Effector CD4-positive, alpha-beta T cell (primary cell): ENCODE measurements around the gene PWWP2B.

ENCODE experiments used
- DNase-seq: peaks from one replicate; pipeline ENCODE4 v3.0.0-alpha.2; 2020
- total RNA-seq: gene quantifications from one replicate; lab custom pipeline; 2026; lab: John Stamatoyannopoulos, UW

Gene PWWP2B
- total RNA-seq, result 13.7 reads per million, percentile 38 among the genes with 10 or more reads in this experiment

DNA sequence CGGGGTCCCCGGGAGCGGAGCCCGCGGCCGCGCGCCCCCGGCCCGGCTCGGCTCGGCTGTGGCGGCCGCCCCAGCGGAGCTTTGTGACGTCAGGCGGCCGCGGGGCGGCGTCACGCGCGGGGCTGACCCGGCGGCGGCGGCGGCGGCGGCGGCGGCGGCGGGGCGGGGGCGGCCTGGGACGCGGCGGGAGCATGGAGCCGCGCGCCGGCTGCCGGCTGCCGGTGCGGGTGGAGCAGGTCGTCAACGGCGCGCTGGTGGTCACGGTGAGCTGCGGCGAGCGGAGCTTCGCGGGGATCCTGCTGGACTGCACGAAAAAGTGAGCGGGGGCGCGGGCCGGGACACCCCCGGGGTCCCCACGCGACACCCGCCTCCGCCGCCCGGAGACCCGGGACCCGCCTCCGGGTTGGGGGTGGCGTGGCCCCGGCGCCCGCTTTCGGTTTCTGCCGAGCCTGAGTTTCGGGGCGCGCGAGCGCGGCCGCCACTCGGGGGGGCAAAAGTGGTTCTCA is at the start of gene PWWP2B:
Gene PWWP2B, plus strand, starts transcription at position 165 of the 506 bp plus-strand sequence. Its CDS starts 27 bp downstream, at position 192.
- peak; percentile 52 for DNase-seq

DNA sequence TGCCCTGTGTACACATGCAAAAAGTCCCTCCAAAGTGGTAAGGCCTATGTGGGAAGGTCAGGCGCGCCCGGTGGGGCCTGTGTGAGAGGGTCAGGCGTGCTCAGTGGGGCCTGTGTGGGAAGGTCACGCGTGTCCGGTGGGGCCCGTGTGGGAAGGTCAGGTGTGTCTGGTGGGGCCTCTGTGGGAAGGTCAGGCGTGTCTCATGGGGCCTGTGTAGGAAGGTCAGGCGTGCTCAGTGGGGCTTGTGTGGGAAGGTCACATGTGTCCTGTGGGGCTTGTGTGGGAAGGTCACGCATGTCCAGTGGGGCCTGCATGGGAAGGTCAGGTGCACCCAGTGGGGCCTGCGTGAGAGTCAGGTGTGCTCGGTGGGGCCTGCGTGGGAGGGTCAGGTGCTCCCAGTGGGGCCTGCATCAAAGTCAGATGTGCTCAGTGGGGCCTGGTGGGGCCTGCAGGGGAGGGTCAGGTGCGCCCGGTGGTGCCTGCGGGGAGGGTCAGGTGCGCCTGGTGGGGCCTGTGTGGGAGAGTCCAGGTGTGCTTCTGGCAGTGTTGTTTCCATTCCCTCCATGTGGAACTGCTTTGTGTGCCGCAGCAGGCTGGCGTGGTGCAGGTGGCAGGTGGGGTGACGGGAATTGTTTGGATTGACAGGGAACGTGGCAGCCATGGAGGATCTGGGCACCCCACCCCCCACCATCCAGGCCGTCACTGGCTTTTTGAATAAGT is 49.6 kb upstream of the PWWP2B start:
- no peak for DNase-seq

DNA sequence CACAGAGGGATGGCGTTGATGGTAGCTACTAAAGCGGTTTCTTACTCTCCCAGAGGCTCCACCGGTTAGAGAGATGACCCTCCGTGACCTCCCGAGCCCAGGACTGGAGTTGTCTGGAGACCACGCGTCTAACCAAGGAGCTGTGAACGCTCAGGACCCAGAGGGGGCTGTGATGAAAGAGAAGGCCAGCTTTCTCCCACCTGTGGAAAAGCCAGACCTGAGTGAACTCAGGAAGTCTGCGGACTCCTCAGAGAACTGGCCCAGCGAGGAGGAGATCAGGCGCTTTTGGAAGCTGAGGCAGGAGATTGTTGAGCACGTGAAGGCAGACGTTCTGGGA is 49.1 kb upstream of the PWWP2B start:
- DNase-seq, result no peak

DNA sequence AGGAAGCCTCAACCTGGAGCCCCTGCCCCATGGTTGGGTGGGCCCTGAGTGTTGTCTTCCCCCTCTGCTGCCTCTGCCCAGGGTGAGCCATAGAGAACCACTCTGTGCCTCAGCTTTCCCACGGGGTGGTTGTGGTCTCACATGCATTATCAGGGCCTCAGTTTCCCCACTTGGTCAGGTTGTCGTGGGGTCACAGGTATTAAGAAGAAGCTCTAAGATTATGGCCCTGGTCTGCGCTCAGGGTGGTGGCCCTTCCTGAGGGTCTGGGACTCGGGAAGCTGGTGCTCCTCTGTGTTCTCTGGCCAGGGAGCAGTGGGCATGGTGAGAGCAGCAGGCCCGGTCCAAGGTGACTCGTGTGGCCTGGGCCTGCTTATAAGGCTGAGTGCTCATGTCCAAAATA is 47.2 kb upstream of the PWWP2B start:
- DNase-seq, result no peak

DNA sequence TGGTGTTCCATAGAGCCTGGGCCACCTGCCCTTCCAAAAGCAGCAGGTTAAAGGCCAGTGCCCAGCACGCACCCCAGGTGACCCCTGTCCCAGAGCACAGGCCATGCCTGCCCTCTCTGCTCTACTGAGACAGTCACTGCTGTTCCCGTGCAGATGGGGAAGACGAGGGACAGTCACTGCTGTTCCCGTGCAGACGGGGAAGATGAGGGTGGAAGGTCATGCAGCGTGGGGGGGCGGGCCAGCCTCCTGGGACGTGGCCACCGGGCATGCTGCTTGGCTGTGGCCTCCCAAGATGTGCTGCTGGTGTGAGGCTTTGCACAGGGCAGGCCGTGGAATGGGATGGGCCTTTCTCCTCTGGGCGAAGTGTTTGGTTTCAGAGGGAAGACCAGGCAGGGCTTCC is 46.6 kb upstream of the PWWP2B start:
- no peak for DNase-seq

DNA sequence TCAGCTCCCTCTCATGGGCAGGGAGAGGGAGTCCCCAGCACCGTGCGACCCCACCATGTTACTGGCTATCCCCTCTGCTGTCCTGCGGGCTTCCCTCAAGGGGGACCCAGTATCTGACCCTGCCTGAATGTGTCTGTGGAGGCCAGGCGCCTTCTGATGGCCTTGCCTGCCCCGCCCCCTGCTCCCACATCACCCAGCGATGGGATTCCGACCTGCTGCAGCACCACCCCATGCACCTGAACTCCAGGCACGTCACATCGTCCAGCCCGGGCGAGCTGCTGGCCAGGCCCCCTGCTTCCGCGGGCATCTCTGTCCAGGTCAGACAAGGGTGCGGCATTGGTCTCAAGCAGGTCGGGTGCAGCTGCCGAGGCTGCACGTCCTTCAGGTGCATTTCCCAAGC is 46.1 kb upstream of the PWWP2B start:
- DNase-seq, result no peak

DNA sequence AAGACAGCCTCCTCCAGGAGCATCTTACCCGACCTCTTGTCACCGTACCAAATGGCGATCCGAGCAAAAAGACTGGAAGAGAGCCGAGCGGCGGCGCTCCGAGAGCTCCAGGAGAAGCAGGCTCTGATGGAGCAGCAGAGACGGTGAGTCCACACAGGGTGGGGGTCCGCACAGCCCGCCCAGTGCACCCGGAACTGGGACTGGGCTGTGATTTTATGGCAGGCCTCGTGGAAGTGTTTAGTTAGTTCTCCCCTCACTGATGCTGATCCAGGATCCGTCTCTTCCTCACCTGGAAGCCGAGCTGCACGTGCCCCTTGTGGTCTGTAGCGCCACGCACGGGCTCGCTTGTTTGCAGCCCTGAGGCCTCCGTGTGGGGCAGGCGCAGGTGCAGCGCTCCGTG is 45.4 kb upstream of the PWWP2B start:
- DNase-seq, result no peak

DNA sequence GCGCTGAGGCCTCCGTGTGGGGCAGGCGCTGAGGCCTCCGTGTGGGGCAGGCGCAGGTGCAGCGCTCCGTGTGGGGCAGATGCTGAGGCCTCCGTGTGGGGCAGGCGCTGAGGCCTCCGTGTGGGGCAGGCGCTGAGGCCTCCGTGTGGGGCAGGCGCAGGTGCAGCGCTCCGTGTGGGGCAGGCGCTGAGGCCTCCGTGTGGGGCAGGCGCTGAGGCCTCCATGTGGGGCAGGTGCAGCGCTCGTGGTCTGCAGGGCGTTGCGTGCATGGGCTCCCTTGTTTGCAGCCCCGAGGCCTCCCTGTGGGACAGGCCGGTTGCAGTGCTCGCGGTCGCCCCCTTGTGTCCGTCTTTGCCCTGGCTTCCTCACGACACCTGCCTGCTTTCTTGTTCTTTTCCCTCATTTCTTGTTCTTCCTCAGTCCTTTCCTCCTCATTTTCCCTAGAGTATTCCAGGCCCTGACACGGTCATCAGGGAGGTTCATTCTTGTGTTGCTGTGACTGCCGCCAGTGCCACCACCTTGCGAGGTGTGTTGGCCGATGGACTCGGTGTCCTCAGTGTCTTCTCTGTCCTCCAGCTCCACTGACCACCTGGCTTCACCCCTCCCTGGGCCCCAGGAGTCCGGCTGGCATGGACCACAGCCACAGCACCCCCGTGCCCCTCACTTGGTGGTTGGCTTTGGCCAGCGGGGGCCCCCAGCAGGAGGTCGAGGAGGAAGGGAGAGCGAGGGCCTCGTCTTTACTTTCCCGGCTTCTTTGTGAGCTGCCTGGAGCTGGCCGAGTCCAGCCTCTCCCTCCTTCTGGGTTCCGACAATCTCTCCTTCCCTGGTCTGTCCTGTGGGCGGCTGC is 44.3 kb upstream of the PWWP2B start:
- peak; percentile 67 for DNase-seq

DNA sequence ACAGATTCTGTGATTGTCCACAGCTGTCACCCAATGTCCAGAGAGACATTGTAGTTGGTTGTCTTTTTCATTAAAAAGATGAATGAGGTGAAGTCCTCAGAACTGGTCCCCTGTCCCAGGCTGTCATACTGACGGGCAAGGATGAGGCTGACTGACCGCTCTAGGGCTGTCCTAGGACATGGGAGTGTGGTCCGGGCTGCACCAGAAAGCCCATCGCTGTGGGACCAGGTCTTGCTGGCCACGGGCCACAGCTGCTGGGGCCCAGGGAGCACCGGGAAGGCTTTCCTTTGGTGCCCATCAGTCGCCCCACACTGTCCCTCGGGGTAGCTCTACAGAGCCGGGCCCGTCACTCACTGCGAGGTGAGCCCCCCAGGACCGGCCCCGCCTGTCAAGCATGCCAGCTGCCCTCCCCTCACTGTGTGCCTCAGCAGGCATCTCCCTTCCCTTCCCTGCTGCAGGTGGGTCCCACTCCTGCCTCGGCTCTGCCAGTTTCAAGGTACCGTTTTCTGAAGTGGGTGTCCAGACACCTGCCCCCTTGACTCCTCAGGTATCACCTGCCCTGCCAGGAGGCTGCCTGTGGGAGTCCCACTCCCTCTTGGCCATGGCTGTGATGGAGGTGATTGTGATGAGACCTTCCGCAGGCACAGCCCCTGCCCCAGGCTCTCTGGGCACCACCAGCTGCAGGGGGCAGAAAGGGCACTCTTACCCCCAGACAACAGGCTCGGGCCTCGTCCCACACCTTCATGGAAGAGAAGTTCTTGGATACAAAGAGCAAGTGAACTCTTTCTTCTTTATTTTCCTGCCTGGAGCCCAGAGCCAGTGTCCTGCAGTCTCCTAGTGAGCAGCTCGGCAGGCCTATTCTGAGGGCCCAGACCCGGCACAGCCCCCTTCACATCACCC is 43.3 kb upstream of the PWWP2B start:
- DNase-seq, result no peak

DNA sequence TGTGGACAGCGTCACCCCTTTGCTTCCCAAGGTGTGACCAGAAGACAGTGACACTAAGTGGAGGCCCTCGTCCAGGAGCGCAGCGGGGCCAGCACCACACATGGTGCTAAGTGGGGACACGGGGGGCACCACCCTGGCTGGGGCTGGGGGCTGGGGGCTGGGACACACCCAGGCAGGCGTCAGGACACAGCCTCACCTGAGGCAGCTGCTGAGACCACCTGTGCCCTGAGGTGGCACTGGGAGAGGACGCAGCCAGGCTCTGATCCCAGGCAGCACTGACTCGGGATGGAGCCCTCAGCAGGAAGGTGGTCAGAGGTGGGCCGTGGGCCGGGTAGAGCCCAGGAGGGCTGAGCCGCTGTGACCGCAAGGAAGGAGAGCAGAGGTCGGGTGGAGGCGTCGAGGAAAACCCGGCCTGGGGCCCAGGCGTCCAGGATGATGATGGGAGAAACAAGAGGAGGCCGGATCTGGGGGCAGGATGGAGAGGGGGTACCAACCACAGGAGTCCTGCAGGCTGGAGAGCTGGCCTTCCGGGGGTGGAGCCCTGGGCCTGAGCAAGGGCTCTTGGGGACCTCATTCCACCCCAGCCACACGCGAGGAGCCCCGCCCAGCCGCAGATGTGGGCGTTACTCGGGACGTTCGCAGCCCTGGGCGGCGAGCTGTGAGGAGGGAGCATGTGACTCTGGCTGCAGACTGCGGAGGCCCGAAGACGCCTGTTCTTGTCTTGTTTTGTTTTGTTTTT is 42.5 kb upstream of the PWWP2B start:
- no peak for DNase-seq

DNA sequence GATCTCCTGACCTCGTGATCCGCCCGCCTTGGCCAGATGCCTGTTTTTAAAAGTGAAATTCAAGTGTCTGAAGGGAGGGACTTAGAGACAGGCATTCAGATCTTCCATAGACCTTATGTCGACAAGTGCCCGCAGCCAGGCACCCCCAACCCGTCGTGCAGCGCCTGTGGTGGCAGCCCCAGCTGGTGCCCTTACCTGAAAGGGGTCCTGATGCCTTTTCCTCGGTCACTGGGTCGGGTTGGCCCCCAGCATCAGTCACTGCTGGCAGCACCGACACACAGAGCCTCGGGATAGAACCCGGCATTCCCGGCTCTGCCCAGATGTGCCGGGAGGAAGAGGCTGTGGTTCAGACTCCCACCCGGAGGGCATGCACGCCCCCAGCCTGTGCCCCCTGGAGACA is 41.7 kb upstream of the PWWP2B start:
- no peak for DNase-seq

DNA sequence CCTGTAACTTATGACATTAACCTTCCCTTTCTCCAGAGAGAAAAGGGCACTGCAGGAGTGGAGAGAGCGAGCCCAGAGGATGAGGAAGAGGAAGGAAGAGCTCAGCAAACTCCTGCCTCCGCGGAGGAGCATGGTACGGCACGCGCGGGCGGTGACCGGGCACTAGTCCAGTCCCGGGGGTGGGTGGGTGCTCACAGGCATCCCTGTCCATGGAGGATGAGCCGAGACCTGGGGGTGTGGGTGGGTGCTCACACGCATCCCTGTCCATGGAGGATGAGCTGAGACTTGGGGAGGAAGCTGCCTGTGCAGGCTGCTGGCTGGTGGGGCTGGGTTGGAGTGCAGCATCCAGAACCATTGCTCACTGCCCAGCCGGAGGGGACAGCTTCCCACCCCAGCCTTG is 41.2 kb upstream of the PWWP2B start:
- no peak for DNase-seq

DNA sequence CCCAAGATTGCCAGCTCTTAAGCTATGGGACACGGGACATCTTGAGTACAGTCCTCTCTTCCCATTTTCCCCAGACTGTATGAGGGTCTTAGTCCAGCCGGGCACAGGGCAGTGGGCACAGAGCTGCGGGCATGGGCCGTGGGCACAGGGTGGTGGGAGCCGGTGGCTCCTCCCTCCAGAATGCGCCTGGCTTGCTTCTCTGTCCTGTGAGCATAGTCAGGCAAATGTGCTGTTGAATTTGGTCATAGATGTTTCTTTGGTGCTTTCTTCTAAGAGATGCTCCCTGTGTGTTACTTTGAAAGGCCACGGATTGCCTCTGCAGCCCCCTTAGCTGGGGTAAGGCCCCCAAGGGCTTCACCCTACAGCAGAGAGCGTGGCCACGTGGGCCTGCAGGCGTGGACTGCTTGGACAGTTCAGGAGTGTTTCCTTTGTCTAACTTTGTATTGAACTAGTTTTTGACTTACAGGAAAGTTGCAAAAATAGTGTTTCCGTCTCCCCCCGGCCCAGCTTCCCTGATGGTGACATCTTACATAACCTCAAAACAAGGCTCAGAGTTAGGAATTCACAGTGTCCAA is 40.3 kb upstream of the PWWP2B start:
- no peak for DNase-seq

DNA sequence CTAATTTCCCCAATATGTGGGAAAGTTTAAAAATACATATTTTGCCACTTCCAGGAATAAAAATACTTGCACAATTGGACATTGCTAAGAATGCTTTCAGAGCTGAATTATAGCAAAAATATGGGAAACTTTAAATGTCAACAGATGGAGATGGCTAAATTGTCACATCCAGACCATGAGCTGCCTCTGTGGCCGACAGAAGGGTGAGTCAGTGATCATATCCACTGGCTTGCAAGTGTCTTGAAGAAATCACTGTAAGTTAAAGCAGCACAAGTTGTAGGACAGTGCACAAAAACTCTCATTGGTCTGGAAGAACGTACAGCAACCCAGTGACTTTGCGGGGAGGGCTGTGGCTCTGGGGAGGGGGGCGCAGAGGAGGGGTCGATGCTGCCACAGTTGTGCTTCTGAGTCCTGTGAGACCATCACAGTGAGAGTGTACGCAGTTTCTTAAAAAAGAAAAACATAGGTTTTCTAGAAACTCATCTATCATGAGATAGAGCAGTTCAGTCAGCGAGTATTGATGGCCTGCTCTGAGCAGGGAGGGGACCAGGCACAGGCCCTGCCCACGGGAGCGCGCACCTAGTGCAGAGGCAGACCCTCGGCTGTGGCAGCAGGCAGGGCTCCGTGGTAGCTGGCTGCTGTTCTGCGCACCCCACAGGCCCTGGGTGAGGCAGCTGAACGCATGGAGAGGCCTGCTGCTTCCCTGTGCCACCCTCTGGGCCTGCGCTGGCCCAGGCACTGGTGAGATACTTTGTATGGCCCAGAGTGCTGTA is 39.5 kb upstream of the PWWP2B start:
- DNase-seq, result no peak

DNA sequence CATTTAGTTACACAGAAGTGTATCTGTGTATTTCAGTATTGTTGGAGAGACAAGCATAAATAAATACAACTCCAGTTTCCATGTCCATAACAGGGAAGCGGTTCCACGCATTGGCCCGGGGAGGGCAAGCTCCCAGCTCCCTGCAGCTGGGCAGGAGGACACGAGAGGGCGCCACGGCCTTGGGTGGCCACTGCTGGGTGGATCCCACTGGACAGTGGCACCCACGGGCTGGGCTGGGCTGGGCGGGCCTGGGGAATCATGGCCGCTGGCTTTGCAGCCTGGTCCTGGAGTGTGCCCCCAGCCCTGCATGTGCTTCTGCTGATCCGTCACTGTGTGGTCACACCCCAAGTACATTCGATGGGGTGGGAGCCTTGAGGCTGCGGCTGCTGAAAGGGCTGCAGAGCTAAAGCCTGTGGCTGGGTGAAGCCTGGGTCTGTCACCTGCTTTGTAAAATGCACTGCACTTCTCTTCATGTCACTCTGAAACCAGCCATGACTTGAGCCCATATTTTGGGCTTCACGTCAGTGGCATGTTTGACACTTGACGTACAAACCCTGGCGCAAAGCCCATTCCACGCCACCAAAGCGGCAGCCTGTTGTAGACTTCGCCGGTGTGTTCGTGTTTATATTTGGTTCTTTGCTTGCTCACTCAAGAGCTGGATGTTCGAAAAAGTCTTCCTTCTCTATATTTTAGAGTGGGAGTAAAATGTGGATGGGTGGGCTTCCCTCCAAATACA is 37.5 kb upstream of the PWWP2B start:
- DNase-seq, result no peak

DNA sequence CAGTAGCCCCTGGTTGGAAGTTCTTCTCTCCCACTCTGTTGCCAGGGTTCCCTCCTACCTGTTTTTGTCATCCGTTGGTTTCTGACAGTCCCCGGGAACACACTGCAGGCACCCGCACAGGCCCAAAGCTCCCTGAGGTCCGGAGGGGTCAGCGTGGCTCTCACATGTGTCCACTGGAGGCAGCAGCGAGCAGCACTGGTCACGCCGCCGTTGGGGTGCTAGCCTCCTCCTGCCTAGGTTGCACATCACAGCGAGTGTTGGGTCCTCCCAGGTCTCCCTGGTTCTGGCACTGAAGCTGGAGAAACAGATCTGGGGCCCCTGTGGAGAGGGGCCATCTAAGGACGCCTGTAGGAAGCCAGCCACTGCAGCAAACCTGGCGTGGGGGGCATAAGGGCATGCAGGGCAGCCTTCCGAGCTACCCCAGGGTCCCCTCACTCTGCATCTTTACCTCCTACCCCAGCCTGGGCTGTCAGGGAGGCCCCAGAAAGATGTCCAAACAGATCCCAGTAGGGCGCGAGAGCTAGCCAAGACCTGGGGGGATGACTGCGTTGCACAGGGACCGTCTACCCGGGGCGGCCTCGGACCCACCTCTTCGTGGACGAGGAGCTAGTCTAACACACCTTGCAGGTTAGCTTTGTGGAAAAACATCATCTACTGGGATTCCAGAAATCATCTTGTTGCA is 36.1 kb upstream of the PWWP2B start:
- no peak for DNase-seq

DNA sequence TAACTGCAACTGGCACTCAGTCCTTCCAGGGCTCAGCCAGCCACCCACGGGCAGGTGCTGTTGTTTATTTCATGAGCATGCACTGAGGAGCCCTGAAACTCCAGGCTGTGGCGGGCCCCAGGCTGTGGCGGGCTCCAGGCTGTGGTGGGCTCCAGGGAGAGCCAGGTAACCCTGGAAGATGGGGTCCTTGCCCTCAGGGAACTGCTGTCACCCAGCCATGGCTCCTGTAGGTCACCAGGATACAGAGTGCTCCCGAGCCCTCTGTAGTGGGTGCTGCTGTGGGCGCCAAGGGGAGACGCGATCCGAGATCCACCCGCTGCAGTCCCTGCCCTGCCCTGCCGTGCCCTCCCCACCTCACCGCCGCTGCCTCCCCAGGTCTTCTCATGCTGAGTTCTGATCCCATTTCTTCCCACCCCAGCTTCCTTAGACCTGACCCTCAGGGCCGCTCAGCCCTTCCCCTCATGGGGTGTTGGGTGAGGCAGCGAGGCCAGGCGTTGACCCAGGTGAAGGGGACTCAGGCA is 35.4 kb upstream of the PWWP2B start:
- no peak for DNase-seq

DNA sequence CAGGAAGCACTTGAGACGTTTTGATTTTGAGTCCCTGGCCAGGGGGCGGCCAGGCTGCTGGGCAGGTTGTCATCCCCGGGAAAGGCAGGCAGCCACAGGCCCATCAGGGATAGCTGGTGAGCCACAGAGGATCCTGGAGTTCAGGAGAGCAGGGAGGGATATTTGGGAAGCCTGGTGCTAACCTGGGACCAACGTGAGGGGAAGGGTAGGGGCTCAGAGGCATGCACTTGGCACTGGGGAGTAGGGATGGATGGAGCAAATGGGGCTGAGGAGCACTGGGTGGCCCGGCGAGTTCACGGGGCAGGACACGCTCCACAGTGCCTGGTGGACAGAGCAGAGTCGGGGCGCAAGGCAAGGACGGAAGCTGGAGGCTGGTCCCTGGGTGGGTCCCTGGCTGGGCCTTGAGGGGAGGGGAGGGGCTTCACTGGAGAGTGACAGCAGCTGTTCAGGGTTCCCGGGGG is 34.8 kb upstream of the PWWP2B start:
- DNase-seq, result no peak

DNA sequence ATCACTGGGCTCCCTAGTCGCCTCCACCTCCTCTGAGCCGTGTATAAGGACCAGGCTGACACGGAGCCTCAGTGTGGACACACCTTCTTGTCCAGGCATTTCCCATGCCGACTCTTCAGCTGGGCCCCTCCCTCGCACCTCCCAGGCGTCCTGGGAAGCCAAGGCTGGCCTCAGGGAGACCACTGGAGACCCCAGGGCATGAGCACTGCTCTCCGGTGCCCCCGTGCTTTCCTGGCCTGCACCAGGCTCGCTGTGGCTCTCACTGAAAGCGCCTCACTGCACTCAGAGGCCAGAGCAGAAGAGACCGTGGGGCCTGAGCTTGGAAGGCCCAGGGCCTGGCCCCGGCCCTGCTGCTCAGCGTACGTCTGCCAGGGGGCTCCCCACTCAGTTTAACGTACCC is 33.6 kb upstream of the PWWP2B start:
- DNase-seq, result no peak
